HCT116 (cell line): ENCODE results near the gene CRACR2A. TPM values are rescaled to one million over a fixed set of nuclear protein-coding genes. Genes with fewer than 3 reads are reported as not detected.

Experiments used
- ATAC-seq: fragments of 200-7000 bp; cut with Tn5 transposase; 2 replicates; pipeline ENCODE4 v1.9.1; 2020; ENCODE audit warnings: mild to moderate bottlenecking, moderate library complexity
- BruUV-seq: library from RNA; stranded (reverse); fragments of 400-500 nt; replicated peaks from 2 replicates; lab custom pipeline; 2021; lab: Mats Ljungman, UMichigan
- CTCF ChIA-PET: fragments of 300-600 bp; sonication (Branson Sonifier 250); formaldehyde crosslinking; loops from one replicate; lab custom pipeline; 2021; ENCODE audit warnings: antibody characterized with exemption; lab: Charles Lee
- POLR2A ChIA-PET: fragments of 300-600, 350-600 bp; sonication (Branson Sonifier 250); formaldehyde crosslinking; loops from one replicate; lab custom pipeline; 2021; ENCODE audit warnings: antibody characterized with exemption; lab: Charles Lee
- RAD21 ChIA-PET, 2 experiments: fragments of 300-600 bp; sonication (Branson Sonifier 250); formaldehyde crosslinking; loops; one replicate each; lab custom pipeline; 2023; ENCODE audit warnings: low total read pairs in 2 of 2; ENCODE audit not compliant: uncharacterized antibody in 2 of 2, unreplicated experiment in 2 of 2, low non-redundant PET in 1 of 2; lab: Charles Lee
- DNase-seq: peaks from one replicate; pipeline ENCODE4 v3.0.0-alpha.2; 2010; ENCODE audit warnings: low read depth, low spot score
- H2AFZ ChIP-seq: fragments of 200-600 bp; shearing (Covaris generic), sonication (generic); 2 replicates; pipeline ENCODE4 v1.6.1; 2017; ENCODE audit warnings: low read depth, mixed run types, mixed read lengths, antibody characterized with exemption, low read length; ENCODE audit not compliant: poor library complexity, severe bottlenecking
- H3K27ac ChIP-seq: 2 replicates; pipeline ENCODE4 v1.5.1; 2012; ENCODE audit warnings: low read depth, low read length
- H3K27me3 ChIP-seq: fragments of 200-600 bp; sonication (generic); 2 replicates; pipeline ENCODE4 v1.6.1; 2016; ENCODE audit warnings: mixed run types, low read length, mixed read lengths; ENCODE audit not compliant: insufficient read depth
- H3K36me3 ChIP-seq, 2 experiments: fragments of 200-500 bp in 1 of 2; fragments of 200-600 bp in 1 of 2; sonication (Bioruptor generic) in 1 of 2; sonication (generic) in 1 of 2; 2 replicates each; pipeline versions ENCODE4 v1.5.1 to v1.6.1; 2014 to 2016; ENCODE audit warnings: low read length in 2 of 2, inconsistent platforms in 1 of 2, mixed read lengths in 1 of 2, mixed run types in 1 of 2; ENCODE audit not compliant: insufficient read depth in 2 of 2, control insufficient read depth in 1 of 2
- H3K4me1 ChIP-seq, 2 experiments: fragments of 200-600 bp in 1 of 2; sonication (generic) in 1 of 2; 2 replicates each; pipeline versions ENCODE4 v1.5.1 to v1.6.1; 2012 to 2017; ENCODE audit warnings: low read length in 2 of 2, inconsistent platforms in 1 of 2, mild to moderate bottlenecking in 1 of 2, mixed read lengths in 1 of 2, mixed run types in 1 of 2, moderate library complexity in 1 of 2; ENCODE audit not compliant: insufficient read depth in 2 of 2, control insufficient read depth in 1 of 2
- H3K4me2 ChIP-seq: fragments of 200-600 bp; sonication (generic); 2 replicates; pipeline ENCODE4 v1.6.1; 2017; ENCODE audit warnings: mixed run types, low read length, mixed read lengths
- H3K4me3 ChIP-seq, 2 experiments: fragments of 200-600 bp in 1 of 2; sonication (generic) in 1 of 2; replicated peaks in 1 of 2; 2 replicates each; pipeline ENCODE4 v1.5.1; 2011 to 2016; ENCODE audit warnings: low read length in 2 of 2, control low read depth in 1 of 2, low read depth in 1 of 2, mild to moderate bottlenecking in 1 of 2, mixed read lengths in 1 of 2, mixed run types in 1 of 2
- H3K79me2 ChIP-seq: fragments of 200-600 bp; sonication (generic); 2 replicates; pipeline ENCODE4 v1.6.1; 2017; ENCODE audit warnings: mild to moderate bottlenecking, mixed run types, low read length, moderate library complexity, mixed read lengths; ENCODE audit not compliant: insufficient read depth
- H3K9ac ChIP-seq: fragments of 200-600 bp; sonication (generic); 2 replicates; pipeline ENCODE4 v1.6.1; 2016; ENCODE audit warnings: low read length, mixed read lengths
- H3K9me2 ChIP-seq: fragments of 200-600 bp; sonication (generic), shearing (Covaris generic); 2 replicates; pipeline ENCODE4 v1.6.1; 2017; ENCODE audit warnings: mixed run types, mild to moderate bottlenecking, moderate library complexity; ENCODE audit not compliant: insufficient read depth
- H3K9me3 ChIP-seq, 2 experiments: fragments of 200-500 bp in 1 of 2; fragments of 200-600 bp in 1 of 2; sonication (Bioruptor generic) in 1 of 2; sonication (generic) in 1 of 2; 2 replicates each; pipeline ENCODE4 v1.6.1; 2014 to 2017; ENCODE audit warnings: low read length in 2 of 2, mixed read lengths in 2 of 2, inconsistent platforms in 1 of 2, low read depth in 1 of 2, mild to moderate bottlenecking in 1 of 2, mixed run types in 1 of 2, moderate library complexity in 1 of 2; ENCODE audit not compliant: control insufficient read depth in 1 of 2, insufficient read depth in 1 of 2
- H4K20me1 ChIP-seq: fragments of 200-600 bp; sonication (generic), shearing (Covaris generic); 2 replicates; pipeline ENCODE4 v1.6.1; 2017; ENCODE audit warnings: mixed run types, mild to moderate bottlenecking, moderate library complexity; ENCODE audit not compliant: insufficient read depth
- CTCF ChIP-seq, 3 experiments: fragments of 200-600 bp in 1 of 3; sonication (generic) in 1 of 3; IDR thresholded peaks in 2 of 3; conservative IDR thresholded peaks in 1 of 3; 2 replicates each; pipeline ENCODE4 v1.5.1; 2012 to 2017; ENCODE audit warnings: low read depth in 2 of 3, low read length in 2 of 3, antibody characterized with exemption in 1 of 3, borderline replicate concordance in 1 of 3, control low read depth in 1 of 3, mild to moderate bottlenecking in 1 of 3, mixed read lengths in 1 of 3, mixed run types in 1 of 3, moderate library complexity in 1 of 3; ENCODE audit not compliant: insufficient read depth in 1 of 3
- EZH2phosphoT487 ChIP-seq: fragments of 200-600 bp; IDR thresholded peaks from 2 replicates; pipeline ENCODE4 v1.6.1; 2018; ENCODE audit warnings: antibody characterized with exemption, borderline replicate concordance
- JUND ChIP-seq: IDR thresholded peaks from 2 replicates; pipeline ENCODE4 v1.6.1; 2012
- MAX ChIP-seq: IDR thresholded peaks from 2 replicates; pipeline ENCODE4 v1.6.1; 2012
- SIN3A ChIP-seq: IDR thresholded peaks from 2 replicates; pipeline ENCODE4 v1.6.1; 2012; ENCODE audit warnings: low read depth
- SP1 ChIP-seq: IDR thresholded peaks from 2 replicates; pipeline ENCODE4 v1.6.1; 2012; ENCODE audit warnings: low read depth
- SRF ChIP-seq: IDR thresholded peaks from 2 replicates; pipeline ENCODE4 v1.6.1; 2012; ENCODE audit warnings: low read depth
- TCF7L2 ChIP-seq: IDR thresholded peaks from 2 replicates; pipeline ENCODE4 v1.7.0; 2011; ENCODE audit warnings: borderline replicate concordance, inconsistent platforms; ENCODE audit not compliant: insufficient read depth, insufficient read length; ENCODE audit errors: extremely low read depth
- YY1 ChIP-seq: IDR thresholded peaks from 2 replicates; pipeline ENCODE4 v1.6.1; 2011; ENCODE audit warnings: low read length, low read depth, moderate library complexity, mild to moderate bottlenecking; ENCODE audit not compliant: insufficient replicate concordance; ENCODE audit errors: extremely low read depth
- ZFX ChIP-seq: fragments of 450-650 bp; IDR thresholded peaks from 2 replicates; pipeline ENCODE4 v1.6.1; 2017
- intact Hi-C: fragments of 100-400 bp; cut with micrococcal nuclease; formaldehyde crosslinking; loops from 2 replicates; pipeline ENCODE4 v1.10.0; 2022
- total RNA-seq: library from RNA; stranded (reverse); gene quantifications from one replicate; pipeline ENCODE4 v1.2.1, GENCODE V29; 2021; ENCODE audit not compliant: unreplicated experiment

CRACR2A gene
- total RNA-seq, 1 experiment from 2014 or later: 18.4 TPM

GRCh38 chr12:3662521-3662921, 90.4 kb downstream of the CRACR2A start:
- BruUV-seq: no TSS peak
- Histone ChIP-seq H3K79me2 (no peaks in the 10 kb centered on the region), H3K4me3 (no peak overlapping the region), H3K9me3 (no peaks in the 10 kb centered on the region), H3K27ac (no peak overlapping the region), H3K9me2 (no peaks in the 10 kb centered on the region), H3K36me3 (peaks cover 0 to 7% of the 10 kb centered on the region in 2 experiments; a peak in 1 of 4 replicates), H2AFZ (no peak overlapping the region), H3K4me1 (peaks cover 3 to 7% of the 10 kb centered on the region in 2 experiments; a peak in 1 of 4 replicates), H4K20me1 (no peaks in the 10 kb centered on the region), H3K9ac (no peak overlapping the region), H3K27me3 (no peaks in the 10 kb centered on the region), H3K4me2 (no peak overlapping the region)
- CTCF ChIA-PET: no interaction called here
- no peak for DNase-seq
- RAD21 ChIA-PET: no interaction called here
- intact Hi-C loops: no loop called here
- no peak for ATAC-seq
- POLR2A ChIA-PET: no interaction called here
- TF ChIP-seq TCF7L2: no peak
- TF ChIP-seq CTCF (IDR thresholded peaks at IDR 0.05 in 2 of 3, conservative IDR thresholded peaks at IDR 0.05 in 1 of 3; ENCODE audit: borderline replicate concordance in 1 of 3, insufficient read depth in 1 of 3, low read depth in 2 of 3, low read length in 2 of 3): no peak
- no peak for TF ChIP-seq SP1
- TF ChIP-seq YY1: no peak
- TF ChIP-seq SIN3A: no peak
- TF ChIP-seq JUND: no peak
- TF ChIP-seq EZH2phosphoT487: no peak

GRCh38 chr12:3661028-3661427, 91.9 kb downstream of the CRACR2A start:
- ChIA-PET CTCF (interaction anchor here (1.0 to 1.4 kb wide), 2 partner anchors 12 to 143 kb away, joined by 3 read pairs; no protein-coding TSS in a partner anchor), RAD21 (no interaction called here), POLR2A (no interaction called here)
- DNase-seq: peak; percentile 36
- peak; percentile 83 for ATAC-seq
- H3K27ac ChIP-seq: no peak overlapping the region
- no peaks in the 10 kb centered on the region for H3K79me2 ChIP-seq
- H3K36me3 ChIP-seq: peaks cover 0 to 7% of the 10 kb centered on the region in 2 experiments; a peak in 1 of 4 replicates
- H3K27me3 ChIP-seq: no peaks in the 10 kb centered on the region
- no peaks in the 10 kb centered on the region for H3K9me3 ChIP-seq
- no peak overlapping the region for H2AFZ ChIP-seq
- H4K20me1 ChIP-seq: no peaks in the 10 kb centered on the region
- H3K4me2 ChIP-seq: no peak overlapping the region
- no peak overlapping the region for H3K9ac ChIP-seq
- no TSS peak for BruUV-seq
- no peaks in the 10 kb centered on the region for H3K9me2 ChIP-seq
- TF ChIP-seq SRF (no peak), ZFX (no peak), MAX (peak; percentile 30; the same call in 1 of the 2 replicates)
- H3K4me1 ChIP-seq: peaks cover 3 to 7% of the 10 kb centered on the region in 2 experiments; a peak in 1 of 4 replicates
- H3K4me3 ChIP-seq: no peak overlapping the region
- intact Hi-C loops: no loop called here
